Ishikawa (cell line): ENCODE data around the gene TWNK.

Source experiments
- CEBPB ChIP-seq: IDR thresholded peaks from 2 replicates; pipeline ENCODE4 v1.6.1; 2012
- YY1 ChIP-seq: IDR thresholded peaks from 2 replicates; pipeline ENCODE4 v1.6.1; 2012; ENCODE audit warnings: low read depth
- ZBTB7A ChIP-seq: IDR thresholded peaks from 2 replicates; pipeline ENCODE4 v1.6.1; 2012; ENCODE audit warnings: low read depth
- TF ChIP-seq, protein P1 (sequence below): IDR thresholded peaks from 2 replicates; pipeline ENCODE4 v1.6.1; 2012; ENCODE audit warnings: low read depth, mild to moderate bottlenecking

- TF ChIP-seq, protein P1, sequence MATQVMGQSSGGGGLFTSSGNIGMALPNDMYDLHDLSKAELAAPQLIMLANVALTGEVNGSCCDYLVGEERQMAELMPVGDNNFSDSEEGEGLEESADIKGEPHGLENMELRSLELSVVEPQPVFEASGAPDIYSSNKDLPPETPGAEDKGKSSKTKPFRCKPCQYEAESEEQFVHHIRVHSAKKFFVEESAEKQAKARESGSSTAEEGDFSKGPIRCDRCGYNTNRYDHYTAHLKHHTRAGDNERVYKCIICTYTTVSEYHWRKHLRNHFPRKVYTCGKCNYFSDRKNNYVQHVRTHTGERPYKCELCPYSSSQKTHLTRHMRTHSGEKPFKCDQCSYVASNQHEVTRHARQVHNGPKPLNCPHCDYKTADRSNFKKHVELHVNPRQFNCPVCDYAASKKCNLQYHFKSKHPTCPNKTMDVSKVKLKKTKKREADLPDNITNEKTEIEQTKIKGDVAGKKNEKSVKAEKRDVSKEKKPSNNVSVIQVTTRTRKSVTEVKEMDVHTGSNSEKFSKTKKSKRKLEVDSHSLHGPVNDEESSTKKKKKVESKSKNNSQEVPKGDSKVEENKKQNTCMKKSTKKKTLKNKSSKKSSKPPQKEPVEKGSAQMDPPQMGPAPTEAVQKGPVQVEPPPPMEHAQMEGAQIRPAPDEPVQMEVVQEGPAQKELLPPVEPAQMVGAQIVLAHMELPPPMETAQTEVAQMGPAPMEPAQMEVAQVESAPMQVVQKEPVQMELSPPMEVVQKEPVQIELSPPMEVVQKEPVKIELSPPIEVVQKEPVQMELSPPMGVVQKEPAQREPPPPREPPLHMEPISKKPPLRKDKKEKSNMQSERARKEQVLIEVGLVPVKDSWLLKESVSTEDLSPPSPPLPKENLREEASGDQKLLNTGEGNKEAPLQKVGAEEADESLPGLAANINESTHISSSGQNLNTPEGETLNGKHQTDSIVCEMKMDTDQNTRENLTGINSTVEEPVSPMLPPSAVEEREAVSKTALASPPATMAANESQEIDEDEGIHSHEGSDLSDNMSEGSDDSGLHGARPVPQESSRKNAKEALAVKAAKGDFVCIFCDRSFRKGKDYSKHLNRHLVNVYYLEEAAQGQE, result no peak
- no peak for TF ChIP-seq CEBPB
- no peak for TF ChIP-seq ZBTB7A
- TF ChIP-seq YY1, result no peak
Observed at GRCh38 chr10:101021692-101022251, 34.4 kb downstream of the TWNK start.
